Measurements from ENCODE around the gene EXOG.

GRCh38 chr3:38453913-38454177 lies 42.3 kb upstream of the EXOG start:
- TF ChIP-seq CTCF (IDR thresholded peaks at IDR 0.05) (no peak), POLR2A (IDR thresholded peaks at IDR 0.05) (no peak)
